DOHH2 (cell line): Measurements from ENCODE around the gene EXD3.
"Not testable (repeated sequence)": the region's sequence is repeated elsewhere in the genome, so short reads cannot be mapped to it uniquely, and the experiment has no call there.

Experiments
- H3F3A ChIP-seq: fragments of 200-600 bp; sonication (generic), shearing (Covaris generic); 2 replicates; pipeline ENCODE4 v1.6.0; 2016; ENCODE audit warnings: antibody characterized with exemption, mild to moderate bottlenecking; ENCODE audit not compliant: control insufficient read depth, insufficient read depth
- H3K27ac ChIP-seq: fragments of 200-600 bp; sonication (generic); 2 replicates; pipeline ENCODE4 v1.5.1; 2014; ENCODE audit warnings: low read depth, mild to moderate bottlenecking, low read length, moderate library complexity
- H3K27me3 ChIP-seq: fragments of 200-600 bp; sonication (generic); 2 replicates; pipeline ENCODE4 v1.6.1; 2014; ENCODE audit warnings: mild to moderate bottlenecking, low read length, mixed read lengths; ENCODE audit not compliant: control insufficient read depth
- H3K36me3 ChIP-seq: fragments of 200-600 bp; sonication (generic); 2 replicates; pipeline ENCODE4 v1.6.1; 2014; ENCODE audit warnings: mild to moderate bottlenecking, low read length, moderate library complexity, mixed read lengths; ENCODE audit not compliant: control insufficient read depth
- H3K4me1 ChIP-seq: fragments of 200-600 bp; sonication (generic); 2 replicates; pipeline ENCODE4 v1.6.1; 2014; ENCODE audit warnings: mild to moderate bottlenecking, low read length, mixed read lengths; ENCODE audit not compliant: control insufficient read depth
- H3K4me2 ChIP-seq: fragments of 200-600 bp; sonication (generic); 2 replicates; pipeline ENCODE4 v1.6.0; 2014; ENCODE audit warnings: mild to moderate bottlenecking, low read length, moderate library complexity
- H3K4me3 ChIP-seq: fragments of 200-600 bp; sonication (generic); 2 replicates; pipeline ENCODE4 v1.5.1; 2014; ENCODE audit warnings: mild to moderate bottlenecking, low read length, mixed read lengths
- H3K79me2 ChIP-seq: fragments of 200-600 bp; sonication (generic); 2 replicates; pipeline ENCODE4 v1.6.1; 2014; ENCODE audit warnings: mild to moderate bottlenecking, low read length, mixed read lengths; ENCODE audit not compliant: control insufficient read depth
- H3K9me2 ChIP-seq: fragments of 200-600 bp; sonication (generic); replicated peaks from 2 replicates; pipeline ENCODE4 v1.6.1; 2014; ENCODE audit warnings: mild to moderate bottlenecking, low read length, mixed read lengths; ENCODE audit not compliant: control insufficient read depth
- H3K9me3 ChIP-seq: fragments of 200-600 bp; sonication (generic); 2 replicates; pipeline ENCODE4 v1.6.1; 2014; ENCODE audit warnings: antibody characterized with exemption, low read length, mixed read lengths; ENCODE audit not compliant: control insufficient read depth, insufficient read depth
- H4K20me1 ChIP-seq: fragments of 200-600 bp; sonication (generic); 2 replicates; pipeline ENCODE4 v1.6.0; 2014; ENCODE audit warnings: low read depth, mild to moderate bottlenecking, antibody characterized with exemption, low read length, moderate library complexity; ENCODE audit not compliant: control insufficient read depth, insufficient read depth
- EZH2phosphoT487 ChIP-seq: fragments of 200-600 bp; sonication (generic); IDR thresholded peaks from 2 replicates; pipeline ENCODE4 v1.6.1; 2017; ENCODE audit warnings: borderline replicate concordance, mild to moderate bottlenecking, antibody characterized with exemption, low read length, moderate library complexity, mixed read lengths
- TF ChIP-seq, protein P1 (sequence below): fragments of 200-600 bp; sonication (generic); IDR thresholded peaks from one replicate; pipeline ENCODE4 v1.5.1; 2014; ENCODE audit warnings: antibody characterized with exemption, mild to moderate bottlenecking, low read depth, low read length; ENCODE audit not compliant: poor library complexity, severe bottlenecking

Gene EXD3

DNA sequence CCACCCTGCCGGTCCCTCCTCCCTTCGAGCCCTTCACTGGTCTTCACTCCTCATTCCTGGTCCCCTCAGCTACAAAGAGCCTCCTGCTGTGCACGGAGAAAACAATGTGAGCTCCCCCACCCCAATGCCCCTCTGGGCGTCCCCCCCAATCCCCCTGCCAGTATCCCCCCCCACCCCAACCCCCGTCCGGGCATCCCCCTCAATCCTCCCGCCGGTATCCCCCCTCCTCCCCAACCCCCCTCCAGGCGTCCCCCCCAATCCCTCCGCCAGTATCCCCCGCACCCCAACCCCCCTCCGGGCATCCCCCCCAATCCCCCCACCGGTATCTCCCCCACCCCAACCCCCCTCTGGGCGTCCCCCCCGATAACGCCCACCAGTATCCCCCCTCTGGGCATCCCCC, 42.8 kb downstream of the EXD3 start:
- Histone ChIP-seq H3K36me3 (no peaks in the 10 kb centered on the region), H3K9me2 (no peaks in the 10 kb centered on the region), H3K27ac (no peak overlapping the region), H3K9me3 (no peaks in the 10 kb centered on the region), H4K20me1 (no peaks in the 10 kb centered on the region), H3K27me3 (no peaks in the 10 kb centered on the region), H3K4me2 (no peak overlapping the region), H3F3A (no peaks in the 10 kb centered on the region), H3K4me3 (no peak overlapping the region), H3K4me1 (no peaks in the 10 kb centered on the region), H3K79me2 (no peaks in the 10 kb centered on the region)
- no peak for TF ChIP-seq EZH2phosphoT487
- TF ChIP-seq, protein P1, sequence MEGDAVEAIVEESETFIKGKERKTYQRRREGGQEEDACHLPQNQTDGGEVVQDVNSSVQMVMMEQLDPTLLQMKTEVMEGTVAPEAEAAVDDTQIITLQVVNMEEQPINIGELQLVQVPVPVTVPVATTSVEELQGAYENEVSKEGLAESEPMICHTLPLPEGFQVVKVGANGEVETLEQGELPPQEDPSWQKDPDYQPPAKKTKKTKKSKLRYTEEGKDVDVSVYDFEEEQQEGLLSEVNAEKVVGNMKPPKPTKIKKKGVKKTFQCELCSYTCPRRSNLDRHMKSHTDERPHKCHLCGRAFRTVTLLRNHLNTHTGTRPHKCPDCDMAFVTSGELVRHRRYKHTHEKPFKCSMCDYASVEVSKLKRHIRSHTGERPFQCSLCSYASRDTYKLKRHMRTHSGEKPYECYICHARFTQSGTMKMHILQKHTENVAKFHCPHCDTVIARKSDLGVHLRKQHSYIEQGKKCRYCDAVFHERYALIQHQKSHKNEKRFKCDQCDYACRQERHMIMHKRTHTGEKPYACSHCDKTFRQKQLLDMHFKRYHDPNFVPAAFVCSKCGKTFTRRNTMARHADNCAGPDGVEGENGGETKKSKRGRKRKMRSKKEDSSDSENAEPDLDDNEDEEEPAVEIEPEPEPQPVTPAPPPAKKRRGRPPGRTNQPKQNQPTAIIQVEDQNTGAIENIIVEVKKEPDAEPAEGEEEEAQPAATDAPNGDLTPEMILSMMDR = no peak

DNA sequence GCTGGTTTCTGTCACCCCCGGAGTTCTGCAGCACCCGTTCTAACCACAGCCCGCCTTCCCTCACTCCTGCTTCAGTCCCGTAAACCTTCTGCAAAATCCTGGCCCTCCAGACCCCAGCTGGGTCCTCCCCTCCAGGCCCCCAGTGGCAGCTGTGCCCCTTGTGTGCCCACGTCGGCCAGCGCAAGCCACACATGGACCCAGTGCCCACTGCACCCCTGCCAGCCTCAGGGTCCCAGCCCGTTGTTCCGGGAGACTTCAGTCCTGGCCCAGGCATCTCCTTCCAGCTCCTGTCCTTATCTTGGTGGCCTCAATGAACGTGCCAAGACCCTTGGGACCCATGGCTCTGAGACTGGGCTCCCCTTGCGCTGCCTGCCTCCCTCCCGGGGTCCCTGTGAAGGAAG, 43.2 kb downstream of the EXD3 start:
- Histone ChIP-seq H3K4me3 (no peak overlapping the region), H3K9me3 (no peaks in the 10 kb centered on the region), H3F3A (no peaks in the 10 kb centered on the region), H3K27me3 (no peaks in the 10 kb centered on the region), H3K27ac (no peak overlapping the region), H3K4me1 (no peaks in the 10 kb centered on the region), H3K79me2 (no peaks in the 10 kb centered on the region), H3K36me3 (no peaks in the 10 kb centered on the region), H4K20me1 (no peaks in the 10 kb centered on the region), H3K4me2 (no peak overlapping the region), H3K9me2 (no peaks in the 10 kb centered on the region)
- TF ChIP-seq, protein P1 = no peak
- TF ChIP-seq EZH2phosphoT487 = no peak

- H3F3A ChIP-seq, H3K36me3 ChIP-seq, H3K9me3 ChIP-seq, H3K4me2 ChIP-seq, H3K27me3 ChIP-seq, H4K20me1 ChIP-seq, H3K4me3 ChIP-seq, H3K27ac ChIP-seq, H3K9me2 ChIP-seq, H3K79me2 ChIP-seq, H3K4me1 ChIP-seq: not testable (repeated sequence)
These were observed 44.1 kb downstream of the EXD3 start for GRCh38 chr9:137378688-137379410.

DNA sequence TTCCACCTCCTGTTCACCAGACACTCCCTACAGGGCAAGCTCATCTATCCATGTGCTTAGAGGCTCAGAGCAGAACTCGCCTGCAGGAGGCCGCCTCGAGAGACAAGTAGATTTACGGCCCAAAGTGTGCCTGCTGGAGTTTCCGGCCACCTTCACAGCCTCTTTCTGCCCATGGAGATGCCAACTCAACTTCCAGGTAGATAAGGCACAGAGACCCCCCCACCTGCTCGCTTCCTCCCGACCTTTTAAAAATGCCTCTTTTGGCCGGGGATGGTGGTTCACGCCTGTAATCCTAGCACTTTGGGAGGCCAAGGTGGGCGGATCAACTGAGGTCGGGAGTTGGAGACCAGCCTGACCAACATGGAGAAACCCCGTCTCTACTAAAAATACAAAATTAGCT, 46.6 kb downstream of the EXD3 start:
- H4K20me1 ChIP-seq = no peaks in the 10 kb centered on the region
- H3K27me3 ChIP-seq = no peaks in the 10 kb centered on the region
- no peaks in the 10 kb centered on the region for H3K79me2 ChIP-seq
- H3K4me3 ChIP-seq = no peak overlapping the region
- no peaks in the 10 kb centered on the region for H3K4me1 ChIP-seq
- H3K9me3 ChIP-seq = no peaks in the 10 kb centered on the region; the same call in 1 of the 2 replicates
- no peak for TF ChIP-seq EZH2phosphoT487
- TF ChIP-seq, protein P1 = no peak
- H3K9me2 ChIP-seq = no peaks in the 10 kb centered on the region
- H3F3A ChIP-seq = no peaks in the 10 kb centered on the region
- no peak overlapping the region for H3K27ac ChIP-seq
- H3K4me2 ChIP-seq = no peak overlapping the region
- H3K36me3 ChIP-seq = no peaks in the 10 kb centered on the region
